WI38 (cell line): Measurements from ENCODE around the gene LSAMP.

Experiments
- H3K4me3 ChIP-seq: 2 replicates; pipeline ENCODE4 v1.5.1; 2011; ENCODE audit warnings: low read depth, mild to moderate bottlenecking, control low read depth, low read length
- TF ChIP-seq, protein P1 (sequence below): IDR thresholded peaks from 2 replicates; pipeline ENCODE4 v1.5.1; 2012; ENCODE audit warnings: low read depth, mild to moderate bottlenecking, control low read depth, low read length

The LSAMP gene

GRCh38 chr3:115947325-115947724 is 498.0 kb downstream of the LSAMP start:
- TF ChIP-seq, protein P1, sequence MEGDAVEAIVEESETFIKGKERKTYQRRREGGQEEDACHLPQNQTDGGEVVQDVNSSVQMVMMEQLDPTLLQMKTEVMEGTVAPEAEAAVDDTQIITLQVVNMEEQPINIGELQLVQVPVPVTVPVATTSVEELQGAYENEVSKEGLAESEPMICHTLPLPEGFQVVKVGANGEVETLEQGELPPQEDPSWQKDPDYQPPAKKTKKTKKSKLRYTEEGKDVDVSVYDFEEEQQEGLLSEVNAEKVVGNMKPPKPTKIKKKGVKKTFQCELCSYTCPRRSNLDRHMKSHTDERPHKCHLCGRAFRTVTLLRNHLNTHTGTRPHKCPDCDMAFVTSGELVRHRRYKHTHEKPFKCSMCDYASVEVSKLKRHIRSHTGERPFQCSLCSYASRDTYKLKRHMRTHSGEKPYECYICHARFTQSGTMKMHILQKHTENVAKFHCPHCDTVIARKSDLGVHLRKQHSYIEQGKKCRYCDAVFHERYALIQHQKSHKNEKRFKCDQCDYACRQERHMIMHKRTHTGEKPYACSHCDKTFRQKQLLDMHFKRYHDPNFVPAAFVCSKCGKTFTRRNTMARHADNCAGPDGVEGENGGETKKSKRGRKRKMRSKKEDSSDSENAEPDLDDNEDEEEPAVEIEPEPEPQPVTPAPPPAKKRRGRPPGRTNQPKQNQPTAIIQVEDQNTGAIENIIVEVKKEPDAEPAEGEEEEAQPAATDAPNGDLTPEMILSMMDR = no peak
- no peak overlapping the region for H3K4me3 ChIP-seq

GRCh38 chr3:115943579-115943978 is 501.7 kb downstream of the LSAMP start:
- H3K4me3 ChIP-seq = no peak overlapping the region
- TF ChIP-seq, protein P1 = no peak

- TF ChIP-seq, protein P1 = peak; percentile 4; the same call in 1 of the 2 replicates
- no peak overlapping the region for H3K4me3 ChIP-seq
Measured at GRCh38 chr3:115937054-115937453, 508.2 kb downstream of the LSAMP start.

GRCh38 chr3:115932807-115933206 is 512.5 kb downstream of the LSAMP start:
- H3K4me3 ChIP-seq = no peak overlapping the region
- TF ChIP-seq, protein P1 = no peak

DNA sequence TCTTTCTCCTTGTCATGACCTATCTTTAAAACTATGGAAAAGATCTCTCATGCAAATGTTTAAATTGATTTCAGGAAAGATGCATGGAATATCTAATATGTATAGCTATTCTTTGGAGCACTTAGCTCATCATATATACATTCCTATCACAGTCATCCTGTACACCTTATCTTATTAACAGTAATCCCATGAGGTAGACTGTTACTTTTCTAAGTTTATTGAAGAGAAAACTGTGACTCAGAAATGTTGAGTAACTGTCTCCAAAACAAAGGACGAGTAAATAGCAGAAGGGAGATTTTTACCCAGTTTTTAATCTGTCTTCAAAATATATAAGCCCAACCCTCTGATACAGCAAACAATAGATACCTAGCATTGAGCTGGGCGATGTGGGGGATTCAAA is 513.7 kb downstream of the LSAMP start:
- no peak overlapping the region for H3K4me3 ChIP-seq
- TF ChIP-seq, protein P1 = no peak

- TF ChIP-seq, protein P1 = no peak
- H3K4me3 ChIP-seq = no peak overlapping the region
Measured at GRCh38 chr3:115930922-115931321, 514.4 kb downstream of the LSAMP start.

- no peak overlapping the region for H3K4me3 ChIP-seq
- TF ChIP-seq, protein P1 = no peak
Measured at GRCh38 chr3:115930168-115930567, 515.1 kb downstream of the LSAMP start.
